Ovary (tissue), 3 donors: Measurements from ENCODE around the gene CFI.

Source experiments
- CTCF ChIP-seq, 3 donors: fragments of 450-650 bp in 2 of 3; fragments of 200-600 bp in 1 of 3; IDR thresholded peaks; one replicate each; pipeline versions ENCODE4 v1.5.1 to v1.8.0; 2016 to 2022; ENCODE audit warnings: antibody characterized with exemption in 3 of 3, mild to moderate bottlenecking in 1 of 3
- EP300 ChIP-seq: sonication (generic); formaldehyde crosslinking; IDR thresholded peaks from one replicate; pipeline ENCODE4 v1.6.1; 2017; ENCODE audit warnings: antibody characterized with exemption
- POLR2A ChIP-seq: fragments of 450-650 bp; IDR thresholded peaks from one replicate; pipeline ENCODE4 v1.6.1; 2017; ENCODE audit warnings: antibody characterized with exemption, mild to moderate bottlenecking, moderate library complexity
- donor health status: DM: no; HTN: no; CAD: no.

DNA sequence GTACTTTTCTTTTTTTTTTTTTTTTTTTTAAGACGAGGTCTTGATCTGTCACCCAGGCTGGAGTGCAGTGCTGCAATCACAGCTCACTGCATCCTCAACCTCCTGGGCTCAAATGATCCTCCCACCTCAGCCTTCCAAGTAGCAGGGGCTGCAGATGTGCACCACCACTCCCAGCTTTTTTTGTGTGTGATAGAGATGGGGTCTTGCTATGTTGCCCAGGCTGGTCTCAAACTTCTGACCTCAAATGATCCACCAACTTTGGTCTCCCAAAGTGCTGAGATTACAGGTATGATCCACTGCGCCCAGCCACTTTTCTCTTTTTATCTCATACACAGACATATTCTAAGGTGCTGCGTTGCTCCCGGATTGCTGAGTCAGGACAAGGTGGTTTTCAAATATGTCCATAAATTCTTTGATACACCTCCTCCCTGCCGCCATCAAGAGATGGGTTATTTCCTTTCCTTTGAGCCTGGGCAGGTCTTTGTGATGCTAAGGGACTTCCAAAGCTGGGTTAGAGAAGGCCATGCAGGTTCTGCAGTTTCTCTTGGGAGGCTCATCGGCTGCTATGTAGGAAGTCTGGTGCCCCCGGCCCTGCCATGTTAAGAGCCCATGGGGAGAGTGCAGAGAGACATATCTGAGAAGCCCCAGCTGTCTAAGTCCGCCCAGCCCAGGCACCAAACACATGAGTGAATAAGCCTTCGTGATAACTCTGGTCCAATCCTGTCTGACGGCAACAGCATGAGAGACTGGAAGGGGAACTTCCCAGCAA is 63.5 kb downstream of the CFI start:
- TF ChIP-seq CTCF (IDR thresholded peaks at IDR 0.05) (no peak), POLR2A (no peak), EP300 (no peak)
